ENCODE measurements around the gene CCDC71.

The CCDC71 gene

DNA sequence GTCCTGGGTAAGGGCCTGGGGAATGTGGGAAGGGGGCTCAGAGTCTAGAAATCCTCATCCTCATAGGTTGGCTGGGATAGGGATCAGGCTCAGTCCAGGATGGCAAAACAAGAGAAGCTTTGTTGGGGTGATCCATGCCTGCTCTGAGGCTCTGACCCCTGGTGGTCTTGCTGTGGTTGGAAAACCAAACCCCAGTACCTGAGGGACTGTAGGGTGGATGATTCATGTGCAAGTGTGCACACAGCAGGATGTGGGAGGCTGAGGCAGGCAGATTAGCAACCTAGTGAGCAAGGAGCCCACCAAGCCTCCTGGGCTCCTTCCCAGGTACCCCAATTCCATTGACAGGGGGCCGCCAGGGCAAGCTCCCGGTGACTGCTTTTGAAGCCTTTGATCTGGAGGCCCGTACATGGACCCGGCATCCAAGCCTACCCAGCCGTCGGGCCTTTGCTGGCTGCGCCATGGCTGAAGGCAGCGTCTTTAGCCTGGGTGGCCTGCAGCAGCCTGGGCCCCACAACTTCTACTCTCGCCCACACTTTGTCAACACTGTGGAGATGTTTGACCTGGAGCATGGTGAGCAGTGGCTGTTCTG is 8.4 kb upstream of the CCDC71 start:
- Mint-ChIP-seq H3K9me3 (no peaks in the 10 kb centered on the region), H3K4me3 (no peak overlapping the region), H3K27me3 (ENCODE audit: low read depth) (peaks cover 8% of the 10 kb centered on the region), H3K27ac (no peak overlapping the region), H3K36me3 (ENCODE audit: low read depth) (no peaks in the 10 kb centered on the region), H3K4me1 (ENCODE audit: low read depth) (peaks cover 4% of the 10 kb centered on the region)

DNA sequence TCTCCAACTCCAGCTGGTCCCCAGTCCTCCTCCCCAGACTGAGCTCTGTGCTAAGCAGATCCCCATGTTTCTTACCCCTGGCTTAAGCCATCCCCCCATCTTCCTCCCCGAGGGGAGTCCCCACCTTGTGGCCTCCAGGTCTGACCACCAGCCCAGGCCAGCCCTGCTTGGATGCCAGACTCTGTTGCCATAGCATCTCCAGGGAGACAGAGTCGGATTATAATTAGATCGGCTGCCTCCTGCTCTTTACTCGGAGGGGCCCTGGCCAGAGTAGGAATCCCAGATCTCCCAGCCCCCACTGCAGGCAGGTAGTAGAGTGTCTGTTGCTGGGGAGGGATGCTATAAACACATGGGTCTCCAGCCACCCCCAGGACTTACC is 7.7 kb upstream of the CCDC71 start:
- peaks cover 1% of the 10 kb centered on the region for H3K27me3 Mint-ChIP-seq (ENCODE audit: low read depth)
- no peaks in the 10 kb centered on the region for H3K9me3 Mint-ChIP-seq
- no peak overlapping the region for H3K27ac Mint-ChIP-seq
- no peak overlapping the region for H3K4me3 Mint-ChIP-seq
- H3K36me3 Mint-ChIP-seq (ENCODE audit: low read depth): no peaks in the 10 kb centered on the region
- peaks cover 4% of the 10 kb centered on the region for H3K4me1 Mint-ChIP-seq (ENCODE audit: low read depth)

DNA sequence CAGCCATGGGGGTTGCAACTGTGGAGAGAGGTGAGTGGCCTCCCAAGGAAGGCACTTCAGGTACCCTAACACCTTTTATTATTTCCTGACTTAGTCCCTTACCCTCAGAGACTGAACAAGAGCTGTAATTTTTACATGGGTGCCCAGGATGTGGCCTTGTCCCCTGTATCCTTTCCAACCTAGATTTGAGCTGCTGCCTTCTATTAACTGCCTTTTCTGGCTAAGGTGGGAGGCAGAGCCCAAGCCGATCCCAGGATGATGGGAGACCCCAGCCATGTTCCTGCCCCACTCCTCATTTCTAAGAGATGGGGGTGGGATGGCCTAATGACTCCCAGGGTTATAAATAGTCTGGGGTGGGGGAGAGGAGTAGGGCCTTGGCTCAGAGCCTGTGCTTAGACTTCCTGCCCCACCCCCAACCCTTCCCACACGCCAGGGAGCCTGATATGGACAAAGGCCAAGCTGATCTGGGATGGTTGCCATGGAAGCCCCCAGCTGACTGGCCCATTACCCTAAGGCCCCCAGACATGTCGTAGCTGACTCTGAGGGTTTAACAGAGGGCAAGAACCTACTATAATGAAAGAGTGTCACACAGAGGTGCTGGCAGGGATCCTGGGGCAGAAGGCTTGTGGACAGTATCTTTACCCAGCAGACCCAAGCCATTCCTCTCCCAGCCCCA is 7.1 kb upstream of the CCDC71 start:
- H3K27me3 Mint-ChIP-seq (ENCODE audit: low read depth): no peaks in the 10 kb centered on the region
- H3K9me3 Mint-ChIP-seq: no peaks in the 10 kb centered on the region
- peaks cover 4% of the 10 kb centered on the region for H3K4me1 Mint-ChIP-seq (ENCODE audit: low read depth)
- H3K4me3 Mint-ChIP-seq: no peak overlapping the region
- H3K36me3 Mint-ChIP-seq (ENCODE audit: low read depth): no peaks in the 10 kb centered on the region
- no peak overlapping the region for H3K27ac Mint-ChIP-seq

DNA sequence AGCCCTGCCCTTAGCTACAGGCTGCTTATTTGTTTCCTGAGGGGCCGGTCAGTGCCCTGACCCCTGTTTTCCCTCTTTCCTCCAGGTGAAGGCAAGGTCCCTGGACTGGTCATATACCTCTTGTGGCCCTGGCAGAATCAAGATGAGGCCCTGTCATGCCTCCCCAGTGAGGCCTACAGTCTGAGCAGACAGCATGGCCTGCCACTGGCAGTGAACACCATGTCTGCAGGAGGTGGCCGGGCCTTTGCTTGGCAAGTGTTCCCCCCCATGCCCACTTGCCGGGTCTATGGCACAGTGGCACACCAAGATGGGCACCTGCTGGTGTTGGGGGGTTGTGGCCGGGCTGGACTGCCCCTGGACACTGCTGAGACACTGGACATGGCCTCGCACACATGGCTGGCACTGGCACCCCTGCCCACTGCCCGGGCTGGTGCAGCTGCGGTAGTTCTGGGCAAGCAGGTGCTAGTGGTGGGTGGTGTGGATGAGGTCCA is 6.5 kb upstream of the CCDC71 start:
- H3K27me3 Mint-ChIP-seq (ENCODE audit: low read depth): no peaks in the 10 kb centered on the region
- H3K27ac Mint-ChIP-seq: no peak overlapping the region
- H3K4me1 Mint-ChIP-seq (ENCODE audit: low read depth): peaks cover 4% of the 10 kb centered on the region
- no peaks in the 10 kb centered on the region for H3K36me3 Mint-ChIP-seq (ENCODE audit: low read depth)
- no peak overlapping the region for H3K4me3 Mint-ChIP-seq
- H3K9me3 Mint-ChIP-seq: no peaks in the 10 kb centered on the region

DNA sequence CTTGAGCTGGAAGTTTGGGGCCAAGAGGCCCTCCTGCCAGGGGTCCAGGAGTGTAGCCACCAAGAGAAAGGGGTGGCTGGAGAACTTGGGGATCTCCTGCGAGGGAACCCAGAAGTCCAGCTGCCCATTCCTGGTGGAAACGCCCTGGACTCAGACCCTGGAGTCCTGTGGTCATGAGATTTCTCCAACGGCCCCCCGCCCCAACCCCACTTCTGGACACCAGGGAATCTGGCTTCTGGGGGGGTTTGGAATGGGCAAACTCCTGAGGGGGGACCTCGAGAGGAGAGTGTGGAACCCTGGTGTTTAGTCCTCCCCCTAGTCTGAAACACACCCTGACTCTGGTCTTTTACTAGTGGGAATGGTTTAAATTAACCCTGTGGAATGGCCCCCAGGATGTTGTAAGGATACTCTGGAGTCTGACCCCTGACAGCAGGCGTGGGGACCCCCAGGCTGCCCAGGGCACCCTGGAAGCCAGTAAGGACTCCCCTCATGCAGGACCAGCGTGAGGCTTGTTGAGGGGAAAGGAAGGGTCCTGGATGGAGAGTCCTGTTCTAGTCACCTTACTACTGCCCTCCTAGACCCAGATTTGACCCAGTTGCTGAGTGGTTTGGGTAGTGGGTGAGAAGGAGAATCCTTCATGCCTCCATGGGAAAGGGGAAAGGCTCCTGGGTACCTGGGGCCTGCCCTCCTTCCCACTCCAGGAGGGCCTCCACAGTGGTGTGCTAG is 5.8 kb upstream of the CCDC71 start:
- Mint-ChIP-seq H3K27me3 (ENCODE audit: low read depth) (no peaks in the 10 kb centered on the region), H3K36me3 (ENCODE audit: low read depth) (no peaks in the 10 kb centered on the region), H3K27ac (no peak overlapping the region), H3K4me1 (ENCODE audit: low read depth) (peaks cover 4% of the 10 kb centered on the region), H3K4me3 (peak overlapping the region; percentile 86), H3K9me3 (peaks cover 1% of the 10 kb centered on the region)

DNA sequence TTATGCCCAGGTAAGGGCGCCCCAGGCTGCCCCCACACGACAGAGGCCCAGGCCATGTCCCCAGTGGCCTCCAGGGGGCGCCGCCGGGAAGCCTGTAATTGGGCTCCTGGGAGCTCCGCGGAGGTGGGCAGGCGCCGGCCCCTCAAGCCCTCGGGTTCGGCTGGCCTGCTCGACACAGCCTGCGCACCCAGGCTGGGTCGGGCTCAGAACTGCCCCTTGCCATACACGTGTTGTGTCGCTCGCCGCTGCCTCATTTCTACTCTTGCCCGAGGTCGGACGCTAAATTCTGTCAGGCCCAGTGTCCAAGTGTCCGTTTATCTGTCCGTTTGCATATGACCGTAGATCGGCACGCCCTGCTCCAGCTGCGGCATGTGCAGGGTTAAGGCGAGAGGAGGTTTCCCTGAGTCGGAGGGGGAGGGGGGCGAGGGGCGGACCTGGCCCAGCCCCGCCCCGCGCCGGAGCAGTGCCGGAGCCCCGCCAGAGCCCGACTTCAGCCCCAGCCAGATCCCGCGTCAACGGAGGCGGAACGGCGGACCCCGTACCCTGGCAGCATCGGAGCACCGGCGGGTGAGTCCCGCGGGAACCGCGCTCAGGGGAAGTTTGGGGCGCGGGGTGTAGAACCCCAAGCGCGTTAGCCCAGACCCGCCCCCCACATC is 5.1 kb upstream of the CCDC71 start, which contains the start of gene KLHDC8B:
KLHDC8B (plus strand) TSS at position 480 of the 656 bp plus-strand sequence. CDS start 1,172 bp downstream, outside the sequence.
- Mint-ChIP-seq H3K36me3 (ENCODE audit: low read depth) (peaks cover 3% of the 10 kb centered on the region), H3K9me3 (peaks cover 5% of the 10 kb centered on the region), H3K27me3 (ENCODE audit: low read depth) (no peaks in the 10 kb centered on the region), H3K4me1 (ENCODE audit: low read depth) (peaks cover 5% of the 10 kb centered on the region), H3K4me3 (peak within 1 kb of the TSS; percentile 86), H3K27ac (peak within 1 kb of the TSS; percentile 71)

DNA sequence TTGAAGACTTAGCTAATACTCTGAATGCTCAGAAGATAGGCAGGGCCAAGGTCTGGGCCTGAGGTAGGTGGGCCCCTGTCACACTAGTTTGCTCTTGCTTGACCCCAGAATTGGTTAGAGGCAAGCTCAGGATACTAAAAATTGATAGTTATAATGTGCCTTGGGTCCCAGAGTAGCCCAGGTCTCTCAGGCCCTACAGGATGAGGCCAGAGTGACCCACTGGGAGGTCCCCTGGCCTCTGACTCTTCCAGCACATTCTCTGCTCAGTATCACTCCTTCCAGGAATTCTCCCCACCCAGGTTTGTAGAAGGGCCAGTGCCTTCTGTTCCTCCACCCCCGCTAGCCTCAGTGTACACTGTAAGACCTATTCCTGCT is 4.6 kb upstream of the CCDC71 start:
- Mint-ChIP-seq H3K4me3 (peak overlapping the region; percentile 86), H3K27me3 (ENCODE audit: low read depth) (no peaks in the 10 kb centered on the region), H3K4me1 (ENCODE audit: low read depth) (peaks cover 6% of the 10 kb centered on the region), H3K9me3 (peaks cover 5% of the 10 kb centered on the region), H3K27ac (peak overlapping the region; percentile 71), H3K36me3 (ENCODE audit: low read depth) (peaks cover 3% of the 10 kb centered on the region)

DNA sequence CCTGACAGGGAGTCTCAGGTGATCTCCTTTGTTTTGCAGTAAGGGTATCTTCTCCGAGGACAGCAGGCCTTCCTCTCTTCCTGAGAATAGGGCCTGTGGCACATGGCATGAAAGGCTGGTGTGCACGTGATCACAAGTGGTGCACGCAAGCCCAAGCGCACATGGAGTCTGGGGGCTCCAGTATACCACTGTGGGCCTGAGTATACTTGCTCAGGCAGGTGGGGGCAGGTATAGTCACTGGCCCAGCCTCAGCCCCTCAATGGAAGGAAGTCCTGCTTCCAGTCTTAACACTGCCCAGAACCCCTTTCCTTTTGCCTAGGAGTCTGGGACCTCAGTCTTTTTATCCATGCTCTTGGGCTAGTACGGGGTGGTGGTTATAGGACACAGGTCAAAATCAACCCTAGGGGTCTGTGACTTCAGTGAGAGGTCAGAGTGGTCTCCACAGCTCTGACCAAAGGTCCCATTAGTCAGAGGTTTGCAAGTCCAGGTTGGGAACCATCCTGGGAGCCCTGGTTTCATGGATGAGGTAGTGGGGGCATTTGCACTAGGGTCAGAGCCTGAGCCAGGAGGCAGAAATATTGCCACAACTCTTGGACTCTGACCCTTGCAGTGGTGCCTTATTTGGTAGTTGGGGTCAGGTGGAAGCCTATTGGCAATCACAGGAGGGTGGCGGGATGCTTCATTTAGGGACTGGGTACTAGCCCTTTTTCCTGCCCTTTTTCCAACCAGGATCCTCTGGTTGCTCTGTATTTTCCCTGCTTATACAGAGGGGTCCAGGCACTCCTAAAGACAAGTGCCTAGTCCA is 823 bp upstream of the CCDC71 start:
- H3K9me3 Mint-ChIP-seq: peaks cover 5% of the 10 kb centered on the region
- H3K36me3 Mint-ChIP-seq (ENCODE audit: low read depth): peaks cover 11% of the 10 kb centered on the region
- H3K4me1 Mint-ChIP-seq (ENCODE audit: low read depth): peaks cover 24% of the 10 kb centered on the region
- peak overlapping the region; percentile 84 for H3K27ac Mint-ChIP-seq
- peak overlapping the region; percentile 85 for H3K4me3 Mint-ChIP-seq
- H3K27me3 Mint-ChIP-seq (ENCODE audit: low read depth): no peaks in the 10 kb centered on the region

DNA sequence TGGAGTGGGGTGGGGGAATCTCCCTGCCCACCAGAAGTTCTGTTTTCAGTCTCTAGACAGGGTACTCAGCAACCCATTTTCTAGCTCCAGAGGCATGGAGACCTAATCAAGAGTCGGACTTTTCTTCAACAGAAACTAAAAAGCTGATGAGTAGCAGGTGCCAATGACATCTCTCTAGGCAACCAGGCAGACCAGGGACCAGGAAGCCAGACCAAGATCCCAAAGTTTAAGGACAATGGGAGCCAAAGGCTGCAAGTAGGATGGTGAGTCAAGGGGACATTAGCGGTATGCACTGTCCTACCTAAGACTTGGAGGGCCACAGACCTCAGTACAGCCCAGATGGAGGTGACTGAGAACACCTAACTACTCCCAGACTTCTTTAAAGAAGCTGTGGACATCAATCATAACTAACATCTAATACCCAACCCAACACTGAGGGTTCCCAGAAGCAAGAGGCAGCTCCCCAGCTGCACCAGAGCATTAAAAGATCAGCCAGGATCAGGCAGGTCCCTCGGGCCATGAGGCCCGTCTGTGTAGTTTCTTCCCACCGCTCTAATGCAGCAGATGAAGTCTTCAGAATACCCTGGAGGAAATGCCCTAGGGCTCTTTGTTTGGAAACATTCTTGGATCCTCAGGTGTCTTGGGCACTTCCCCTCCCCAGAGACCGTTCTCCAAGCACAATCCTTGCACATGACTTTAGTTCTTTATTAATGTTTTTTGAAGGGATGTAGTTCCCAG is 979 bp downstream of the CCDC71 start:
- Mint-ChIP-seq H3K4me3 (peak overlapping the region; percentile 90), H3K36me3 (ENCODE audit: low read depth) (peaks cover 11% of the 10 kb centered on the region), H3K9me3 (peaks cover 5% of the 10 kb centered on the region), H3K4me1 (ENCODE audit: low read depth) (peaks cover 21% of the 10 kb centered on the region), H3K27me3 (ENCODE audit: low read depth) (no peaks in the 10 kb centered on the region), H3K27ac (peak overlapping the region; percentile 83)

DNA sequence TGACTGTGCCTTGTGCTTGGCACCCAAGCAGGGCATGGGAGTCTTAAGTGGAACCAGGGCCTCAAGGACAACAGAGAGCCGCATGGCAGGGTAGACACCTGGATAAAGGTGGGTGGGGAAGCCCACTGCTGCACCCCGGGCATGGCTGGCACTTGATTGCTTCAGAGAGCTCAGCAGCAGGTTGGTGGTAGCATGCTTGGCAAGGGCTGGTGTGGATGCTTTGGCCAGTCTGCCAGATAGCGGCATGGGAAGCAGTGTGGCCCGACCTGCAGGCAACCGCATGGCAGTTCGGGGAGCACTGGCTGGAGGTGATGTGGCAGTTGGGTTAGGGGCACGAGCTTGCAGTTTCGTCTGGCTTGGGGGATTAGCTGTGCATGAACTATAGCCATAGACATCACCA is 2.5 kb downstream of the CCDC71 start:
- H3K36me3 Mint-ChIP-seq (ENCODE audit: low read depth): peaks cover 11% of the 10 kb centered on the region
- no peak overlapping the region for H3K27ac Mint-ChIP-seq
- H3K4me1 Mint-ChIP-seq (ENCODE audit: low read depth): peaks cover 21% of the 10 kb centered on the region
- H3K9me3 Mint-ChIP-seq: peaks cover 5% of the 10 kb centered on the region
- H3K27me3 Mint-ChIP-seq (ENCODE audit: low read depth): no peaks in the 10 kb centered on the region
- H3K4me3 Mint-ChIP-seq: peak overlapping the region; percentile 25

DNA sequence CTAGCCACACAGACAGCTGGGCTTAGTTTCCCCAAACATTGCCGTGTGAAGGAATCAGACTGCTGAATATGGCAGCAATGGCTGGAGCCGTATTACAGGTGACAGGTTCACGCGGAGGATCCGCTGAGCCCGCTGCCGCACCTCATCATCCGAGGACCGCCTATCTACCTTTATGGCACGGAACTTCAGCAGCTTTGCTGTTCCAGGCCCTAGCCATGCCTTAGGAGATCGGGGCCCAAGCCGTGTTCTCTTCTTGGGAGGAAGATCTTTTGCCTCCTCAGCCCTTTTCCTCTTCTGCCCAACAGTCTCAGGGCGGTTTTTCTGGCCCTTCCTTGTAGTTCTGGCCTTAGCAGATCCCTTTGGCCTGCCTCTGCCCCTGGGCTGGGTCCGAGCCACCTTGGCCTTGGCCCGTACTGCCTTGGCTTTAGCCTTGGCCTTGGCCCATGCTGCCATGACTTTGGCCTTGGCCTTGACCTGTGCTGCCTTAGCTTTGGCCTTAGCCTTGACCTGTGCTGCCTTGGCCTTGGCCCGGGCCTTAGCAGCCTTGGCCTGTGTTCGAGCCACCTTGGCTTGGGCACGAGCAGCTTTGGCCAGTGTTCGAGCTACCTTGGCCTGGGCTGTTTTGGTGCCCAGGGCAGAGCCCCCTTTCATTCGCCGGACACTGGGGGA is 3.2 kb downstream of the CCDC71 start:
- Mint-ChIP-seq H3K4me1 (ENCODE audit: low read depth) (peaks cover 23% of the 10 kb centered on the region), H3K27me3 (ENCODE audit: low read depth) (no peaks in the 10 kb centered on the region), H3K27ac (no peak overlapping the region), H3K4me3 (no peak overlapping the region), H3K9me3 (peaks cover 5% of the 10 kb centered on the region), H3K36me3 (ENCODE audit: low read depth) (peaks cover 11% of the 10 kb centered on the region)

DNA sequence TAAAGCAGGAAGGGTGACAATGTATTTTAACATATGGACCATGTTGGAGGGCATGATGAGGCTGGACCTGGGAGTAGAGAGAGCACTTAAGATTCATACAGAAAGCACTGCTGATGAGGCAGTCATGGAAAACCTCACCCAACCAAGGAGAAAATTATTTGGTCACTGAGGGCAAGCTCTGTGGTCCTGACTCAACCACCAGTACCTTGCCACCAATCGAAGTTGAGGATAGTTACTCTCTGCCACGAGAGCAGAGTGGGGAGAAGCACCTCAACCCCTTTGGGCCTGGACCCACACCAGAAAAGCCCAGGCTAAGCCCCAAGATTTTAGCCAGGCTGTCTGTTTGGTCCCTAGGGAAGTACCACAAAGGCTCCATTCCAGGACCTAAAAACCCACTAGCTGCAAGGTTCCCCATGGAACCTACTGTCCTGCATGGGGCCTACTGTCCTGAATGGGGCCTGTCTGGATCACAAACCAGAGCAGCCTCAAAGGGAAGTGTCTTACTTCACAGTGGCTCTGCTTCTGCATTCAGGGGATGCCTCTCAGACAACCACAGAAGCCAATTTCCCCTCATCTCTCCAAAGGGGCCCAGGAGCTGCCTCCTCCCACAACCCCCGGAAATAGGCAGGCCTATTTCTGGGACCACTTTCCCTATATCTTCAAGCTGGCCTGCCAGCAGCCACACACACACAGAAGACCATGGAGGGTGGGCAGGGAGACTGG is 4.2 kb downstream of the CCDC71 start:
- Mint-ChIP-seq H3K4me1 (ENCODE audit: low read depth) (peaks cover 23% of the 10 kb centered on the region), H3K27ac (no peak overlapping the region), H3K9me3 (peaks cover 4% of the 10 kb centered on the region), H3K4me3 (no peak overlapping the region), H3K27me3 (ENCODE audit: low read depth) (no peaks in the 10 kb centered on the region), H3K36me3 (ENCODE audit: low read depth) (peaks cover 11% of the 10 kb centered on the region)

Measured in T-helper 1 cell treated with Interleukin-12 subunit alpha and Interleukin-12 subunit beta and Interleukin-4 antibody, amounts not matched to agents 30 μg/mL and 1 μg/mL, for 36 hours (primary cell).